WTC11 (cell line): ENCODE results near the gene PLA2G4E.

Experiments
- TP53 ChIP-seq: sonication (generic); formaldehyde crosslinking; IDR thresholded peaks from 2 replicates; pipeline ENCODE4 v1.8.1; 2023; ENCODE audit warnings: mild to moderate bottlenecking, missing genetic modification reagents
- ZBTB21 ChIP-seq: sonication (generic); formaldehyde crosslinking; IDR thresholded peaks from 2 replicates; pipeline ENCODE4 v1.8.1; 2023; ENCODE audit warnings: mild to moderate bottlenecking, missing genetic modification reagents, borderline replicate concordance
- TF ChIP-seq, protein P1 (sequence below): fragments of 200-600 bp; IDR thresholded peaks from 2 replicates; pipeline ENCODE4 v1.8.0; 2022; ENCODE audit warnings: antibody characterized with exemption
- TF ChIP-seq, protein P2 (sequence below): sonication (generic); formaldehyde crosslinking; IDR thresholded peaks from 2 replicates; pipeline ENCODE4 v1.8.1; 2023; ENCODE audit warnings: mild to moderate bottlenecking, moderate library complexity, missing genetic modification reagents

DNA sequence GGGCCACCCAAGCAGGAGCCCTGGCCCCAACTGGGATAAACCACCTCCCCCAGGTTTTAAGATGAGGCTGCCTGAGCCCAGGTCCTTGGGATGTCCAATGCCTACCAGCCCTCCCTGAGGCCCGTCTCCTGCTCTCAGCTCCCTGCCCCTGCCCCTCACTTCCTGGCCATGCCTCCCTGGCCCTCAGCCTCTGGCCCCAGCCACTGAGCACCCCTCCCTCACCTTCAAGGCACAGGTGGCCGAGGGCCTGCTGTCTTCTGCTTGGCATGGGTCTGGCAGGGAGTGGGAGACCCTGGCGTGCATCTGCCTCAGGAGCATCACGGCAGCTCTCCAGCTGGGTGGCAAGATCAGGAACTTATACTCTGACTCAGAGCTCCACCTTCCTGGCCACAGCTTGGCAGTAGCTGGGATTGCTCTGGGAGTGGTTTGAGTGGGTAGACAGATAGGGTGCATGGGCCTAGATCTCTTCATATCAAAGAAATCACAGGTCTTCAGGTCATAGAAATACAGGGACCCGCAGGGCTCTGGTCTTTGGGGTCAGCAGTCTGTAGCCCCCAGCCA, at the start of gene PLA2G4E:
- TF ChIP-seq, protein P1, sequence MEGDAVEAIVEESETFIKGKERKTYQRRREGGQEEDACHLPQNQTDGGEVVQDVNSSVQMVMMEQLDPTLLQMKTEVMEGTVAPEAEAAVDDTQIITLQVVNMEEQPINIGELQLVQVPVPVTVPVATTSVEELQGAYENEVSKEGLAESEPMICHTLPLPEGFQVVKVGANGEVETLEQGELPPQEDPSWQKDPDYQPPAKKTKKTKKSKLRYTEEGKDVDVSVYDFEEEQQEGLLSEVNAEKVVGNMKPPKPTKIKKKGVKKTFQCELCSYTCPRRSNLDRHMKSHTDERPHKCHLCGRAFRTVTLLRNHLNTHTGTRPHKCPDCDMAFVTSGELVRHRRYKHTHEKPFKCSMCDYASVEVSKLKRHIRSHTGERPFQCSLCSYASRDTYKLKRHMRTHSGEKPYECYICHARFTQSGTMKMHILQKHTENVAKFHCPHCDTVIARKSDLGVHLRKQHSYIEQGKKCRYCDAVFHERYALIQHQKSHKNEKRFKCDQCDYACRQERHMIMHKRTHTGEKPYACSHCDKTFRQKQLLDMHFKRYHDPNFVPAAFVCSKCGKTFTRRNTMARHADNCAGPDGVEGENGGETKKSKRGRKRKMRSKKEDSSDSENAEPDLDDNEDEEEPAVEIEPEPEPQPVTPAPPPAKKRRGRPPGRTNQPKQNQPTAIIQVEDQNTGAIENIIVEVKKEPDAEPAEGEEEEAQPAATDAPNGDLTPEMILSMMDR: no peak
- TF ChIP-seq, protein P2, sequence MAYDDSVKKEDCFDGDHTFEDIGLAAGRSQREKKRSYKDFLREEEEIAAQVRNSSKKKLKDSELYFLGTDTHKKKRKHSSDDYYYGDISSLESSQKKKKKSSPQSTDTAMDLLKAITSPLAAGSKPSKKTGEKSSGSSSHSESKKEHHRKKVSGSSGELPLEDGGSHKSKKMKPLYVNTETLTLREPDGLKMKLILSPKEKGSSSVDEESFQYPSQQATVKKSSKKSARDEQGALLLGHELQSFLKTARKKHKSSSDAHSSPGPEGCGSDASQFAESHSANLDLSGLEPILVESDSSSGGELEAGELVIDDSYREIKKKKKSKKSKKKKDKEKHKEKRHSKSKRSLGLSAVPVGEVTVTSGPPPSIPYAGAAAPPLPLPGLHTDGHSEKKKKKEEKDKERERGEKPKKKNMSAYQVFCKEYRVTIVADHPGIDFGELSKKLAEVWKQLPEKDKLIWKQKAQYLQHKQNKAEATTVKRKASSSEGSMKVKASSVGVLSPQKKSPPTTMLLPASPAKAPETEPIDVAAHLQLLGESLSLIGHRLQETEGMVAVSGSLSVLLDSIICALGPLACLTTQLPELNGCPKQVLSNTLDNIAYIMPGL (CRISPR knock-in tag): no peak
- TF ChIP-seq ZBTB21 (CRISPR knock-in tag) (no peak), TP53 (CRISPR knock-in tag) (no peak)
